WTC11 (cell line): ENCODE data around the gene LRRC74A. TPM values are rescaled to one million over a fixed set of nuclear protein-coding genes. Genes with fewer than 3 reads are reported as not detected.
A peak's percentile ranks its signal among the peaks of the same experiment; 100 is the strongest.

Experiments used
- ATAC-seq: fragments of 200-7000 bp; cut with Tn5 transposase; 2 replicates; pipeline ENCODE4 v1.10.0; 2021; ENCODE audit warnings: mild to moderate bottlenecking, moderate library complexity
- CTCF ChIA-PET: fragments of 300-600 bp; sonication (Branson Sonifier 250); formaldehyde crosslinking; loops from one replicate; lab custom pipeline; 2021; ENCODE audit warnings: antibody characterized with exemption; lab: Charles Lee
- POLR2A ChIA-PET: fragments of 350-600 bp; sonication (Branson Sonifier 250); formaldehyde crosslinking; loops from one replicate; lab custom pipeline; 2021; ENCODE audit warnings: antibody characterized with exemption; lab: Charles Lee
- DNase-seq: peaks from one replicate; pipeline ENCODE4 v3.0.0; 2021; ENCODE audit warnings: low spot score
- H3K27ac Mint-ChIP-seq: 2 replicates; pipeline ENCODE4 v1.8.0; 2021; ENCODE audit warnings: mixed read lengths
- H3K27me3 Mint-ChIP-seq: 2 replicates; pipeline ENCODE4 v1.8.0; 2021; ENCODE audit warnings: low read depth, mild to moderate bottlenecking, moderate library complexity, mixed read lengths
- H3K36me3 Mint-ChIP-seq: 2 replicates; pipeline ENCODE4 v1.8.0; 2021; ENCODE audit warnings: mixed read lengths
- H3K4me1 Mint-ChIP-seq: 2 replicates; pipeline ENCODE4 v1.8.0; 2022; ENCODE audit warnings: mixed read lengths
- H3K4me3 Mint-ChIP-seq: 2 replicates; pipeline ENCODE4 v1.8.0; 2021; ENCODE audit warnings: mild to moderate bottlenecking, moderate library complexity, mixed read lengths
- H3K9me3 Mint-ChIP-seq: 2 replicates; pipeline ENCODE4 v1.8.0; 2021; ENCODE audit warnings: mixed read lengths
- CREM ChIP-seq: sonication (generic); formaldehyde crosslinking; IDR thresholded peaks from 2 replicates; pipeline ENCODE4 v1.8.1; 2022; ENCODE audit warnings: mild to moderate bottlenecking, missing genetic modification reagents, moderate library complexity
- E2F1 ChIP-seq: sonication (generic); formaldehyde crosslinking; IDR thresholded peaks from 2 replicates; pipeline ENCODE4 v1.8.0; 2022; ENCODE audit warnings: mild to moderate bottlenecking, missing genetic modification reagents
- FOXJ3 ChIP-seq: sonication (generic); formaldehyde crosslinking; IDR thresholded peaks from 2 replicates; pipeline ENCODE4 v1.9.0; 2021; ENCODE audit warnings: missing genetic modification reagents, mild to moderate bottlenecking, borderline replicate concordance
- FOXP1 ChIP-seq: sonication (generic); formaldehyde crosslinking; IDR thresholded peaks from 2 replicates; pipeline ENCODE4 v1.8.0; 2022; ENCODE audit warnings: missing genetic modification reagents, mild to moderate bottlenecking, moderate library complexity, borderline replicate concordance
- JAZF1 ChIP-seq: fragments of 250-450 bp; sonication (Bioruptor Pico); IDR thresholded peaks from 2 replicates; pipeline ENCODE4 v1.9.0; 2021; ENCODE audit warnings: moderate library complexity, mild to moderate bottlenecking, inconsistent platforms
- NR2C2 ChIP-seq: sonication (generic); formaldehyde crosslinking; IDR thresholded peaks from 2 replicates; pipeline ENCODE4 v1.8.0; 2022; ENCODE audit warnings: mild to moderate bottlenecking, missing genetic modification reagents
- USF2 ChIP-seq: sonication (generic); formaldehyde crosslinking; IDR thresholded peaks from 2 replicates; pipeline ENCODE4 v1.8.1; 2023; ENCODE audit warnings: mild to moderate bottlenecking, missing genetic modification reagents, moderate library complexity
- ZNF121 ChIP-seq: sonication (generic); formaldehyde crosslinking; IDR thresholded peaks from 2 replicates; pipeline ENCODE4 v1.8.0; 2023; ENCODE audit warnings: missing genetic modification reagents
- ZNF138 ChIP-seq: sonication (generic); formaldehyde crosslinking; conservative IDR thresholded peaks from 2 replicates; pipeline ENCODE4 v1.8.1; 2022; ENCODE audit warnings: mild to moderate bottlenecking, moderate library complexity, missing genetic modification reagents
- total RNA-seq: library from RNA; stranded (reverse); gene quantifications from 3 replicates; pipeline ENCODE4 v1.2.3, GENCODE V29; 2021
- TF ChIP-seq, protein P1 (sequence below): sonication (generic); formaldehyde crosslinking; IDR thresholded peaks from 2 replicates; pipeline ENCODE4 v1.8.1; 2022; ENCODE audit warnings: mild to moderate bottlenecking, moderate library complexity, missing genetic modification reagents
- TF ChIP-seq, protein P2 (sequence below): fragments of 200-600 bp; IDR thresholded peaks from 2 replicates; pipeline ENCODE4 v1.8.0; 2022; ENCODE audit warnings: antibody characterized with exemption
- TF ChIP-seq, protein P3 (sequence below): sonication (generic); formaldehyde crosslinking; IDR thresholded peaks from 2 replicates; pipeline ENCODE4 v1.8.1; 2022; ENCODE audit warnings: low read depth, mild to moderate bottlenecking, moderate library complexity, missing genetic modification reagents, borderline replicate concordance
- TF ChIP-seq, protein P4 (sequence below): sonication (generic); formaldehyde crosslinking; IDR thresholded peaks from 2 replicates; pipeline ENCODE4 v1.8.0; 2023; ENCODE audit warnings: missing genetic modification reagents, mild to moderate bottlenecking, borderline replicate concordance
- TF ChIP-seq, protein P5 (sequence below): sonication (generic); formaldehyde crosslinking; IDR thresholded peaks from 2 replicates; pipeline ENCODE4 v1.8.0; 2022; ENCODE audit warnings: mild to moderate bottlenecking, missing genetic modification reagents

The LRRC74A gene
- total RNA-seq, 1 experiment from 2014 or later = not detected

- no peaks in the 10 kb centered on the region for H3K9me3 Mint-ChIP-seq
- H3K27ac Mint-ChIP-seq = no peak overlapping the region
- no peaks in the 10 kb centered on the region for H3K4me1 Mint-ChIP-seq
- DNase-seq = no peak
- H3K4me3 Mint-ChIP-seq = no peak overlapping the region
- POLR2A ChIA-PET = no interaction called here
- H3K27me3 Mint-ChIP-seq = no peaks in the 10 kb centered on the region
- ATAC-seq = no peak
- TF ChIP-seq, protein P1, sequence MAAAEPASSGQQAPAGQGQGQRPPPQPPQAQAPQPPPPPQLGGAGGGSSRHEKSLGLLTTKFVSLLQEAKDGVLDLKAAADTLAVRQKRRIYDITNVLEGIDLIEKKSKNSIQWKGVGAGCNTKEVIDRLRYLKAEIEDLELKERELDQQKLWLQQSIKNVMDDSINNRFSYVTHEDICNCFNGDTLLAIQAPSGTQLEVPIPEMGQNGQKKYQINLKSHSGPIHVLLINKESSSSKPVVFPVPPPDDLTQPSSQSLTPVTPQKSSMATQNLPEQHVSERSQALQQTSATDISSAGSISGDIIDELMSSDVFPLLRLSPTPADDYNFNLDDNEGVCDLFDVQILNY = no peak
- TF ChIP-seq FOXJ3 (no peak), NR2C2 (CRISPR knock-in tag) (no peak), ZNF121 (CRISPR knock-in tag) (no peak), JAZF1 (no peak), FOXP1 (CRISPR knock-in tag) (no peak)
- TF ChIP-seq, all 79 proteins: peak for 0
- CTCF ChIA-PET = no interaction called here
- no peaks in the 10 kb centered on the region for H3K36me3 Mint-ChIP-seq
Observed at GRCh38 chr14:76842414-76842813, 16.2 kb downstream of the LRRC74A start.

- ChIA-PET POLR2A (no interaction called here), CTCF (interaction anchor here (1.0 kb wide), 1 partner anchor 59 kb away, joined by 3 read pairs; no protein-coding TSS in a partner anchor)
- Mint-ChIP-seq H3K36me3 (no peaks in the 10 kb centered on the region), H3K4me1 (no peaks in the 10 kb centered on the region), H3K4me3 (no peak overlapping the region), H3K27ac (no peak overlapping the region), H3K9me3 (no peaks in the 10 kb centered on the region), H3K27me3 (no peaks in the 10 kb centered on the region)
- TF ChIP-seq CREM (no peak), E2F1 (no peak), ZNF138 (CRISPR knock-in tag) (no peak), USF2 (peak; percentile 43; the same call in 1 of the 2 replicates)
- TF ChIP-seq, protein P2, sequence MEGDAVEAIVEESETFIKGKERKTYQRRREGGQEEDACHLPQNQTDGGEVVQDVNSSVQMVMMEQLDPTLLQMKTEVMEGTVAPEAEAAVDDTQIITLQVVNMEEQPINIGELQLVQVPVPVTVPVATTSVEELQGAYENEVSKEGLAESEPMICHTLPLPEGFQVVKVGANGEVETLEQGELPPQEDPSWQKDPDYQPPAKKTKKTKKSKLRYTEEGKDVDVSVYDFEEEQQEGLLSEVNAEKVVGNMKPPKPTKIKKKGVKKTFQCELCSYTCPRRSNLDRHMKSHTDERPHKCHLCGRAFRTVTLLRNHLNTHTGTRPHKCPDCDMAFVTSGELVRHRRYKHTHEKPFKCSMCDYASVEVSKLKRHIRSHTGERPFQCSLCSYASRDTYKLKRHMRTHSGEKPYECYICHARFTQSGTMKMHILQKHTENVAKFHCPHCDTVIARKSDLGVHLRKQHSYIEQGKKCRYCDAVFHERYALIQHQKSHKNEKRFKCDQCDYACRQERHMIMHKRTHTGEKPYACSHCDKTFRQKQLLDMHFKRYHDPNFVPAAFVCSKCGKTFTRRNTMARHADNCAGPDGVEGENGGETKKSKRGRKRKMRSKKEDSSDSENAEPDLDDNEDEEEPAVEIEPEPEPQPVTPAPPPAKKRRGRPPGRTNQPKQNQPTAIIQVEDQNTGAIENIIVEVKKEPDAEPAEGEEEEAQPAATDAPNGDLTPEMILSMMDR = no peak
- TF ChIP-seq, protein P3, sequence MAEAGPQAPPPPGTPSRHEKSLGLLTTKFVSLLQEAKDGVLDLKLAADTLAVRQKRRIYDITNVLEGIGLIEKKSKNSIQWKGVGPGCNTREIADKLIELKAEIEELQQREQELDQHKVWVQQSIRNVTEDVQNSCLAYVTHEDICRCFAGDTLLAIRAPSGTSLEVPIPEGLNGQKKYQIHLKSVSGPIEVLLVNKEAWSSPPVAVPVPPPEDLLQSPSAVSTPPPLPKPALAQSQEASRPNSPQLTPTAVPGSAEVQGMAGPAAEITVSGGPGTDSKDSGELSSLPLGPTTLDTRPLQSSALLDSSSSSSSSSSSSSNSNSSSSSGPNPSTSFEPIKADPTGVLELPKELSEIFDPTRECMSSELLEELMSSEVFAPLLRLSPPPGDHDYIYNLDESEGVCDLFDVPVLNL = no peak
- TF ChIP-seq, protein P4, sequence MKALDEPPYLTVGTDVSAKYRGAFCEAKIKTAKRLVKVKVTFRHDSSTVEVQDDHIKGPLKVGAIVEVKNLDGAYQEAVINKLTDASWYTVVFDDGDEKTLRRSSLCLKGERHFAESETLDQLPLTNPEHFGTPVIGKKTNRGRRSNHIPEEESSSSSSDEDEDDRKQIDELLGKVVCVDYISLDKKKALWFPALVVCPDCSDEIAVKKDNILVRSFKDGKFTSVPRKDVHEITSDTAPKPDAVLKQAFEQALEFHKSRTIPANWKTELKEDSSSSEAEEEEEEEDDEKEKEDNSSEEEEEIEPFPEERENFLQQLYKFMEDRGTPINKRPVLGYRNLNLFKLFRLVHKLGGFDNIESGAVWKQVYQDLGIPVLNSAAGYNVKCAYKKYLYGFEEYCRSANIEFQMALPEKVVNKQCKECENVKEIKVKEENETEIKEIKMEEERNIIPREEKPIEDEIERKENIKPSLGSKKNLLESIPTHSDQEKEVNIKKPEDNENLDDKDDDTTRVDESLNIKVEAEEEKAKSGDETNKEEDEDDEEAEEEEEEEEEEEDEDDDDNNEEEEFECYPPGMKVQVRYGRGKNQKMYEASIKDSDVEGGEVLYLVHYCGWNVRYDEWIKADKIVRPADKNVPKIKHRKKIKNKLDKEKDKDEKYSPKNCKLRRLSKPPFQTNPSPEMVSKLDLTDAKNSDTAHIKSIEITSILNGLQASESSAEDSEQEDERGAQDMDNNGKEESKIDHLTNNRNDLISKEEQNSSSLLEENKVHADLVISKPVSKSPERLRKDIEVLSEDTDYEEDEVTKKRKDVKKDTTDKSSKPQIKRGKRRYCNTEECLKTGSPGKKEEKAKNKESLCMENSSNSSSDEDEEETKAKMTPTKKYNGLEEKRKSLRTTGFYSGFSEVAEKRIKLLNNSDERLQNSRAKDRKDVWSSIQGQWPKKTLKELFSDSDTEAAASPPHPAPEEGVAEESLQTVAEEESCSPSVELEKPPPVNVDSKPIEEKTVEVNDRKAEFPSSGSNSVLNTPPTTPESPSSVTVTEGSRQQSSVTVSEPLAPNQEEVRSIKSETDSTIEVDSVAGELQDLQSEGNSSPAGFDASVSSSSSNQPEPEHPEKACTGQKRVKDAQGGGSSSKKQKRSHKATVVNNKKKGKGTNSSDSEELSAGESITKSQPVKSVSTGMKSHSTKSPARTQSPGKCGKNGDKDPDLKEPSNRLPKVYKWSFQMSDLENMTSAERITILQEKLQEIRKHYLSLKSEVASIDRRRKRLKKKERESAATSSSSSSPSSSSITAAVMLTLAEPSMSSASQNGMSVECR (CRISPR knock-in tag) = no peak
- TF ChIP-seq, protein P5, sequence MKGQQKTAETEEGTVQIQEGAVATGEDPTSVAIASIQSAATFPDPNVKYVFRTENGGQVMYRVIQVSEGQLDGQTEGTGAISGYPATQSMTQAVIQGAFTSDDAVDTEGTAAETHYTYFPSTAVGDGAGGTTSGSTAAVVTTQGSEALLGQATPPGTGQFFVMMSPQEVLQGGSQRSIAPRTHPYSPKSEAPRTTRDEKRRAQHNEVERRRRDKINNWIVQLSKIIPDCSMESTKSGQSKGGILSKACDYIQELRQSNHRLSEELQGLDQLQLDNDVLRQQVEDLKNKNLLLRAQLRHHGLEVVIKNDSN (CRISPR knock-in tag) = 0 out of 2 replicates have a peak, but pooled peaks have one; percentile 2
- no peak for DNase-seq
- ATAC-seq = peak; percentile 97
Observed at GRCh38 chr14:76844223-76844622, 18.0 kb downstream of the LRRC74A start.
